ENCODE data around the gene HDAC5. TPM values are rescaled to one million over a fixed set of nuclear protein-coding genes. Genes with fewer than 3 reads are reported as not detected.

HDAC5 gene
- total and polyA plus RNA-seq, 4 donors: 29.6 to 77.4 (median 36.4) TPM

DNA sequence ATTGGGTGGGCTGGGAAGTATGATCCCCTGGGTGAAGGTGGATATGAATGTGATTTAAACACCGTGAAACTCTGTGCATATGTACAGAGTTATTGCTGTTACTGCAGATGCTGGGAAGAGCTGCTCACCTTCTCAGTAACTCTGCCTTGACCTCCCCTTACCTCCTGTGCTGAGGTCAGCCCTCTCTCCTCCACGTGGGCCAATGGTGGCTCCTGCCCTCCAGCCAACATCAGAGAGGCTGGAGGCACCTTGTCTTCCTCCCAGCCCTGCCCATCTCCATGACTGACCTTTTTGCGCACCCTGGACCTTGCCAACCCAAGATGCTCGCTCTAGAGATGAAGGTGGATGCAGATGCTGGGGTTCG is 46.7 kb upstream of the HDAC5 start:
- peak overlapping the region in 1 of 2 donors; percentile 64 for H3K27ac ChIP-seq (ENCODE audit: low read depth in 1 of 2, low read length in 1 of 2)
- H3K4me3 ChIP-seq: no peak overlapping the region
- peaks cover 0 to 5% (median 0%) of the 10 kb centered on the region in 3 donors for H3K27me3 ChIP-seq (ENCODE audit: control insufficient read depth in 3 of 3, insufficient read depth in 3 of 3, low read length in 2 of 3)
- DNase-seq: no peak
- H3K36me3 ChIP-seq (ENCODE audit: control insufficient read depth in 4 of 4, insufficient read depth in 4 of 4, low read length in 4 of 4): peaks cover 0 to 2% (median 0%) of the 10 kb centered on the region in 4 donors
- ATAC-seq (ENCODE audit: insufficient read depth, low FRiP score): no peak
- no peak overlapping the region for H3K9ac ChIP-seq (ENCODE audit: insufficient read depth in 1 of 2, low read length in 2 of 2)
- H3K4me1 ChIP-seq (ENCODE audit: control insufficient read depth in 5 of 5, insufficient read depth in 5 of 5, low read length in 5 of 5): peaks cover 0 to 10% (median 4%) of the 10 kb centered on the region in 5 donors
- H3K9me3 ChIP-seq (ENCODE audit: control insufficient read depth in 4 of 4, insufficient read depth in 3 of 4, low read length in 3 of 4): no peaks in the 10 kb centered on the region
- TF ChIP-seq CTCF (IDR thresholded peaks at IDR 0.05; ENCODE audit: control extremely low read depth, extremely low read depth): no peak
- 67 to 78% methylated on average over 5 of the region's 5 CpGs for WGBS, 2 donors

DNA sequence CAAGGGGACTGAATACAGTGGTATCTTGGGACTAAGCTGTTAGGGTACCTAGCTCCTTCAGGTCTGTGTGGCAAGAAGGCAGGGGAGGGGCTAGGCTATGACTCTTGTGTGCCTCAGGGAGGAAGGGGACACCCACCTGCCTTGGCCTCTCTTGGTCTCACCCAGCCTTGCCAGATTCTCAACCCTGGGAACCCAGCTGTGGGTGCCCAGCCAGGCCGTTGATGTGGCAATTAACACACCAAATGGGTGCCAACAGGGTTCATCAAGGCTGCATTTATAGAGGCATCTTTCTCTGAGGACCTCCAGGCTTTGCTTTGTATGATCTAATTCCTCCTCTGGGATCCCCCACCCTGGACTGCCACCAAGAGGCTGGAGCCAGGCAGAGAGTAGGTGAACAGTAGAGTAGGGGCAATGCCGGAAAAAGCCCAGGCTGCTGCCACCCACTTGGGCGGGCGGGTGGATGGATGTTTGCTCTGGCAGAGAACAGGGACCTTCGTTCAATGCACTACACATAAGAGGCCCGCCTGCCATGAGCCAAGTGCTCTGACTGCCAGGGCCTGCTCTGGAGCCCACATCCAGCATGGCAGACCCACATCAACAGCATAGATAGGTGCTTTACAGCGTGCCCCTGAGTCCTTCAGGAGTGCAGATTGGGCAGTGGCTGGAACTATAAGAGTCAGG is 43.9 kb upstream of the HDAC5 start:
- no peaks in the 10 kb centered on the region for H3K36me3 ChIP-seq (ENCODE audit: control insufficient read depth in 4 of 4, insufficient read depth in 4 of 4, low read length in 4 of 4)
- no peak overlapping the region for H3K27ac ChIP-seq (ENCODE audit: low read depth in 1 of 2, low read length in 1 of 2)
- DNase-seq (no peak), ATAC-seq (ENCODE audit: insufficient read depth, low FRiP score) (no peak)
- H3K9me3 ChIP-seq (ENCODE audit: control insufficient read depth in 4 of 4, insufficient read depth in 3 of 4, low read length in 3 of 4): no peaks in the 10 kb centered on the region
- no peak overlapping the region for H3K4me3 ChIP-seq
- 71 to 92% methylated on average over 7 of the region's 7 CpGs for WGBS, 2 donors
- H3K9ac ChIP-seq (ENCODE audit: insufficient read depth in 1 of 2, low read length in 2 of 2): no peak overlapping the region
- H3K4me1 ChIP-seq (ENCODE audit: control insufficient read depth in 5 of 5, insufficient read depth in 5 of 5, low read length in 5 of 5): peaks cover 0 to 10% (median 4%) of the 10 kb centered on the region in 5 donors
- peaks cover 0 to 5% (median 0%) of the 10 kb centered on the region in 3 donors for H3K27me3 ChIP-seq (ENCODE audit: control insufficient read depth in 3 of 3, insufficient read depth in 3 of 3, low read length in 2 of 3)
- no peak for TF ChIP-seq CTCF (IDR thresholded peaks at IDR 0.05; ENCODE audit: control extremely low read depth, extremely low read depth)

- Histone ChIP-seq H3K9me3 (ENCODE audit: control insufficient read depth in 4 of 4, insufficient read depth in 3 of 4, low read length in 3 of 4) (no peaks in the 10 kb centered on the region), H3K27me3 (ENCODE audit: control insufficient read depth in 3 of 3, insufficient read depth in 3 of 3, low read length in 2 of 3) (no peaks in the 10 kb centered on the region), H3K27ac (ENCODE audit: low read depth in 1 of 2, low read length in 1 of 2) (no peak overlapping the region), H3K9ac (ENCODE audit: insufficient read depth in 1 of 2, low read length in 2 of 2) (no peak overlapping the region), H3K36me3 (ENCODE audit: control insufficient read depth in 4 of 4, insufficient read depth in 4 of 4, low read length in 4 of 4) (peaks cover 0 to 3% (median 0%) of the 10 kb centered on the region in 4 donors), H3K4me3 (no peak overlapping the region), H3K4me1 (ENCODE audit: control insufficient read depth in 5 of 5, insufficient read depth in 5 of 5, low read length in 5 of 5) (peaks cover 0 to 5% (median 0%) of the 10 kb centered on the region in 5 donors)
- 84 to 86% methylated on average over 1 of the region's 1 CpG for WGBS, 2 donors
- ATAC-seq (ENCODE audit: insufficient read depth, low FRiP score) (no peak), DNase-seq (no peak)
- TF ChIP-seq CTCF (IDR thresholded peaks at IDR 0.05; ENCODE audit: control extremely low read depth, extremely low read depth): no peak
These were observed 41.0 kb upstream of the HDAC5 start for GRCh38 chr17:44164476-44164875.

All from lung (tissue), 12 donors.